ENCODE measurements around the gene ALDH8A1.
"Not testable (repeated sequence)": the region's sequence is repeated elsewhere in the genome, so short reads cannot be mapped to it uniquely, and the experiment has no call there.

The ALDH8A1 gene

DNA sequence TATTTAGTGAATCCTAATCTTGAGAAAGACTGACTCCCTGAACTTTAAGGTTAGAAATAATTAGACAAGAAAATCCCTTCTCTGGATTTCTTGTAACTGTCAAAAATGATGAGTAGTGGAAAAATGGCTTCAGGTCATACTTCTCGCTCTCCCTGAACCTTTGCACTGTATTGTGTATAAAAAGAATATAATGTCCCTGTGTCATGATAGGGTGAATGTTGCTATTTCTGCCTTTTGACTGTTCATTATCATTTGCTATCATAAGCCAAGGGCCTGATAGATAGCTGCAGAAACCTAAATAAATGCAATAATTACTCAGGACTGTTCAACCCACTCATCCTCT is 39.3 kb downstream of the ALDH8A1 start:
- DNase-seq (no peak), ATAC-seq (no peak)
- H3K27ac Mint-ChIP-seq = no peak overlapping the region
- H3K36me3 Mint-ChIP-seq (ENCODE audit: low read depth) = no peaks in the 10 kb centered on the region
- no peaks in the 10 kb centered on the region for H3K9me3 Mint-ChIP-seq
- H3K27me3 Mint-ChIP-seq = peaks cover 2% of the 10 kb centered on the region
- H3K4me3 Mint-ChIP-seq = no peak overlapping the region
- H3K4me1 Mint-ChIP-seq = no peaks in the 10 kb centered on the region

GRCh38 chr6:134909701-134910592 is 40.0 kb downstream of the ALDH8A1 start:
- H3K27ac Mint-ChIP-seq = no peak overlapping the region
- peaks cover 2% of the 10 kb centered on the region for H3K27me3 Mint-ChIP-seq
- no peaks in the 10 kb centered on the region for H3K4me1 Mint-ChIP-seq
- ATAC-seq = no peak
- no peak for DNase-seq
- no peaks in the 10 kb centered on the region for H3K36me3 Mint-ChIP-seq (ENCODE audit: low read depth)
- H3K9me3 Mint-ChIP-seq = no peaks in the 10 kb centered on the region
- H3K4me3 Mint-ChIP-seq = no peak overlapping the region

DNA sequence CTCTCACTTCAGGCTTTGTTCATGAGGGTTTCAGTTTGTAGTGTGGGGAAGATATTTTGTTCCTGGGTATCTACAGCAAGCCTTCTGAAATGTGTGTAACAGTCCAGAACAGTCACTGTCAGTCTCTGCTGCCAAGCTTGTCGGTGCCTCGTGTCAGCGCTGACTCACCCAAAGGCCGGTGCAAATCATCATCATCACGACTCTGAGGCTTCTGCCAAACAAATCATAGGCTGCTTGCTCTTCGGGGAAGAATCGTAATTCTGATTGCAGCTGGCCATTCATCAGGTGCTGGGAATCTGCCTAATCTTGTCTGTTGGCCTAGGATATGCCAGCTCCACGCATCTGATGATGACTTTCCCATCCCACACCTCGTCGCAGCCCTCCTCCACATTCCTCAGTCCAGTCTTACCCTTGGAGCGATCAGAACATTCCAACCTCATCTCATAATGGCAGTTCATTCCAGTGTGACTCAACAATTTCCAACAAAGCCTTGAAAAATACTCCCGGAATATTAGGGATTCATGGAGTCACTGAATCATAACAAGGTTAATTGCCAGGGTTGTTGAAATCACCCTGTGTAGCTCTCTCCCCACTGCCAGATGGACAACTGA is 40.9 kb downstream of the ALDH8A1 start:
- peaks cover 2% of the 10 kb centered on the region for H3K27me3 Mint-ChIP-seq
- H3K9me3 Mint-ChIP-seq = no peaks in the 10 kb centered on the region
- no peaks in the 10 kb centered on the region for H3K36me3 Mint-ChIP-seq (ENCODE audit: low read depth)
- H3K27ac Mint-ChIP-seq = peak overlapping the region; percentile 8
- no peaks in the 10 kb centered on the region for H3K4me1 Mint-ChIP-seq
- ATAC-seq (peak; percentile 57), DNase-seq (no peak)
- H3K4me3 Mint-ChIP-seq = no peak overlapping the region

DNA sequence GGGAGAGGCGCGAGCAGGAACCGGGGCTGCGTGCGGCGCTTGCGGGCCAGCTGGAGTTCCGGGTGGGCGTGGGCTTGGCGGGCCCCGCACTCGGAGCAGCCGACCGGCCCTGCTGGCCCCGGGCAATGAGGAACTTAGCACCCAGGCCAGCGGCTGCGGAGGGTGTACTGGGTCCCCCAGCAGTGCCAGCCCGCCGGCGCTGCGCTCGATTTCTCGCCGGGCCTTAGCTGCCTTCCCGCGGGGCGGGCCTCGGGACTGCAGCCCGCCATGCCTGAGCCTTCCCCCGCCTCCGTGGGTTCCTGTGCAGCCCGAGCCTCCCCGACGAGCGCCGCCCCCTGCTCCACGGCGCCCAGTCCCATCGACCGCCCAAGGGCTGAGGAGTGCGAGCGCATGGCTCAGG is 45.2 kb downstream of the ALDH8A1 start:
- not testable (repeated sequence) for H3K4me3 Mint-ChIP-seq; H3K27ac Mint-ChIP-seq; ATAC-seq; DNase-seq; H3K36me3 Mint-ChIP-seq (ENCODE audit: low read depth); H3K4me1 Mint-ChIP-seq; H3K27me3 Mint-ChIP-seq; H3K9me3 Mint-ChIP-seq

DNA sequence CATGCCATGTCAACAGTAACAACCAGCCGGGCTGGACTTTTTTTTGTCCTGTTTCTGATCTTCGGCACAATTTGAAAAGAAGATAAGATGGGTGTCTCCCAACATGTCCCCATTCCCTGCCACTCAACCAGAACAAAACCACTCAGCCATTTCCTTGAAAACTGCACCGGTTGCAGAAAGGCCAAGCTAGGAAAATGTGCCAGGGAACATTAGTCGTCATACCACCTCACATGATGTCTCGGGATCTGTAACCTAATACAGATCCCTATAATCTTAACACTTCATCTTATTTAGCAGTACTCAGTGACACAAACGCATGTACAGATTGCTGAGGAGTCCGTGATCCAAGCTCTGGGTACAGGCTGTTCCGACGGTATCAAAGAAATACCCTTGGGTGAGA is 46.5 kb downstream of the ALDH8A1 start:
- DNase-seq = no peak
- Mint-ChIP-seq H3K27ac (no peak overlapping the region), H3K36me3 (ENCODE audit: low read depth) (no peaks in the 10 kb centered on the region), H3K4me1 (no peaks in the 10 kb centered on the region), H3K4me3 (no peak overlapping the region), H3K9me3 (no peaks in the 10 kb centered on the region), H3K27me3 (no peaks in the 10 kb centered on the region)
- ATAC-seq = no peak

DNA sequence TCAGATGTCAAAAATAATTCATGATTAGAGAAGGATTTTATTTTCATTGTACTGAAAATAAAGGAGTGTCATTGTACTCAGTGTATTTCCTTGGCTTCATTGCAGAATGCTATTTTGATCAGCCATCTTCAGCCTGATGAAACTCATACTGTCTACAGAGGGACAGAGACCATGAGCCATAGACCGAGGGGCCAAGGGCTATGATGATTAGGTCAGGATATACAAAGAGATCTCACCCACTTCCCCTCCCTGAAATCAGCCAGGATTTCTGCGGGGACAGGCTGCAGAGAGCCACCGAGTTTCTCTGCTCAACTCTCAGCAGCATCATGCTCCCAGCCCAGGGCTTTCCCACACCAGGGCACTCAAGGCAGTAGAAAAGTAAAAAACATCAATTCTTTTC is 47.0 kb downstream of the ALDH8A1 start:
- H3K4me3 Mint-ChIP-seq = no peak overlapping the region
- no peak for ATAC-seq
- H3K27me3 Mint-ChIP-seq = no peaks in the 10 kb centered on the region
- H3K27ac Mint-ChIP-seq = no peak overlapping the region
- no peaks in the 10 kb centered on the region for H3K9me3 Mint-ChIP-seq
- H3K4me1 Mint-ChIP-seq = no peaks in the 10 kb centered on the region
- H3K36me3 Mint-ChIP-seq (ENCODE audit: low read depth) = no peaks in the 10 kb centered on the region
- DNase-seq = no peak

- DNase-seq = no peak
- Mint-ChIP-seq H3K4me1 (no peaks in the 10 kb centered on the region), H3K4me3 (no peak overlapping the region), H3K36me3 (ENCODE audit: low read depth) (no peaks in the 10 kb centered on the region), H3K27me3 (no peaks in the 10 kb centered on the region), H3K9me3 (no peaks in the 10 kb centered on the region), H3K27ac (no peak overlapping the region)
- no peak for ATAC-seq
These were observed 47.6 kb downstream of the ALDH8A1 start for GRCh38 chr6:134902074-134902861.

DNA sequence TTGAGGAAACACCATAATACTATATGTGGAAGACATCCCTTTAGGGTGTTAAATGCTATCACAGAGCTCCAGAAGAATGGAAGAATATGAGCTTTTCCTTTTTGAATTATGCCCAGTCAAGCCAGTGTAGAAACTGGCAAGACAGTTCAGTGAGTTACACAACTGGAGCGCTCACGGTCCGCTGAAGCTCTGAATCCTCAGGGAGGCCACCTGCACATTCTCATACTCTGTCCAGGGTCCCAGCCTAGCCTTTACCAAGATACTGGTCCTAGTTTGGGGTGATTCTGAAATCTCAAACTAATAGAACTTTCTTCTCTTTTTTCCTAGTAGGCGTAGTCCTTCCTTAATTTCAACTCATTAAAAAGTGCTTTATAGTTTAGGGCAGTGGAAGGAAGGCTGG is 51.3 kb downstream of the ALDH8A1 start:
- no peak for ATAC-seq
- H3K27ac Mint-ChIP-seq = no peak overlapping the region
- no peaks in the 10 kb centered on the region for H3K4me1 Mint-ChIP-seq
- H3K4me3 Mint-ChIP-seq = no peak overlapping the region
- no peaks in the 10 kb centered on the region for H3K9me3 Mint-ChIP-seq
- no peaks in the 10 kb centered on the region for H3K36me3 Mint-ChIP-seq (ENCODE audit: low read depth)
- peaks cover 2% of the 10 kb centered on the region for H3K27me3 Mint-ChIP-seq
- no peak for DNase-seq

DNA sequence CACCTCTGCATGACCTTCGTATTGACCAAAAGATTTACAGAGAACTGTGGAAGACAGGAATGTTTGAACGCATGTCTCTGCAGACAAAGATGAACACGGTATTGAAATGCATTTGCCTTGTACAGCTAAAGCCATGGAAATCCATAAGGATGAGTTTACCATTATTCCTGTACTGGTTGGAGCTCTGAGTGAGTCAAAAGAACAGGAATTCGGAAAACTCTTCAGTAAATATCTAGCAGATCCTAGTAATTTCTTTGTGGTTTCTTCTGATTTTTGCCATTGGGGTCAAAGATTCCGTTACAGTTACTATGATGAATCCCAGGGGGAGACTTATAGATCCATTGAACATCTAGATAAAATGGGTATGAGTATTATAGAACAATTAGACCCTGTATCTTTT is 51.7 kb downstream of the ALDH8A1 start:
- ATAC-seq; H3K4me3 Mint-ChIP-seq; H3K4me1 Mint-ChIP-seq; H3K9me3 Mint-ChIP-seq; H3K36me3 Mint-ChIP-seq (ENCODE audit: low read depth); H3K27ac Mint-ChIP-seq; H3K27me3 Mint-ChIP-seq; DNase-seq: not testable (repeated sequence)

- DNase-seq = no peak
- Mint-ChIP-seq H3K9me3 (peaks cover 9% of the 10 kb centered on the region), H3K27me3 (peaks cover 3% of the 10 kb centered on the region), H3K4me1 (no peaks in the 10 kb centered on the region), H3K36me3 (ENCODE audit: low read depth) (no peaks in the 10 kb centered on the region), H3K4me3 (no peak overlapping the region), H3K27ac (no peak overlapping the region)
- ATAC-seq = no peak
These were observed 53.0 kb downstream of the ALDH8A1 start for GRCh38 chr6:134896910-134897309.

DNA sequence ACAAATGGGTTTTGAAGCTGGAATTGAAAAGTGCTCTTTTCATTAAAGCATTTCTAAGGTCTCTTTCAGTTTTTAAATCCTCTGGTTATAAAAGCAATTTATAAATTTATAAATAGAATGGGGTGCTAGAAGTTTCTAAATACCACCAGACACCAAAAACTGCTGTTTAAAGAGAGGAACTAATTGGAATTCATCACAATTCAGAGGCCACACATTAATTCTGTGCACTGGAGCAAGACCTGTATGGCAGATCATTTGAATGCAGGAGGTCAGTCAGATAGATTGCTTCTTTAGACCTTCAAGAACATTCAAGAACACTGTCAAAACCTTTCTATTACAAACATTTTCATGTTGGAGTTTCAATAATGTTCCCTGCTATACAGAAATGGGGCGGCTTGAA is 55.1 kb downstream of the ALDH8A1 start:
- Mint-ChIP-seq H3K4me3 (no peak overlapping the region), H3K27me3 (peaks cover 5% of the 10 kb centered on the region), H3K27ac (no peak overlapping the region), H3K36me3 (ENCODE audit: low read depth) (no peaks in the 10 kb centered on the region), H3K9me3 (peaks cover 9% of the 10 kb centered on the region), H3K4me1 (no peaks in the 10 kb centered on the region)
- no peak for ATAC-seq
- DNase-seq = no peak

- no peak overlapping the region for H3K27ac Mint-ChIP-seq
- ATAC-seq = no peak
- no peak overlapping the region for H3K4me3 Mint-ChIP-seq
- H3K9me3 Mint-ChIP-seq = peaks cover 9% of the 10 kb centered on the region
- DNase-seq = no peak
- H3K4me1 Mint-ChIP-seq = no peaks in the 10 kb centered on the region
- no peaks in the 10 kb centered on the region for H3K36me3 Mint-ChIP-seq (ENCODE audit: low read depth)
- peaks cover 5% of the 10 kb centered on the region for H3K27me3 Mint-ChIP-seq
These were observed 57.5 kb downstream of the ALDH8A1 start for GRCh38 chr6:134892362-134892761.

DNA sequence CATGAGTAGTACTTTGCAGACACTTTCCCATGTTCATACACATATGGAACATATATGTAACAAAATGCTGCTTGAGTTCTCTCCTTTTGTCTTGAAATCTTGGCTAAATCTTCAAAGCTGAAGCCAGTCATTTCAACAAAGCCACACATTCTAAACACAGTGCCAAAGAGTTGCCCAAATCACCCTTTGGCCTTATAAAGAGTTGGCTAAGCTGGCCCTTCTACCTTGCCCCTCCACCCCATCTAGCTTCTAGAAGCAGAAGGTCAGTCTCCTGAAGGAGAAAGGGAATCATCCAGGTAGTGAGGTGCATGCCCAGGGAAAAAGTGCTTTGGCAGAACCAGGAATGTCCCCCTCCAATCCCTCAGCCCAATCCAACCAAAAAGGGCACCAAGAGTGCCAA is 58.3 kb downstream of the ALDH8A1 start:
- Mint-ChIP-seq H3K9me3 (peaks cover 9% of the 10 kb centered on the region), H3K4me3 (no peak overlapping the region), H3K36me3 (ENCODE audit: low read depth) (no peaks in the 10 kb centered on the region), H3K4me1 (no peaks in the 10 kb centered on the region), H3K27me3 (peaks cover 8% of the 10 kb centered on the region), H3K27ac (no peak overlapping the region)
- ATAC-seq (no peak), DNase-seq (no peak)

GRCh38 chr6:134888316-134888715 is 61.6 kb downstream of the ALDH8A1 start:
- Mint-ChIP-seq H3K9me3 (peaks cover 9% of the 10 kb centered on the region), H3K4me1 (no peaks in the 10 kb centered on the region), H3K27me3 (peaks cover 15% of the 10 kb centered on the region), H3K27ac (no peak overlapping the region), H3K36me3 (ENCODE audit: low read depth) (no peaks in the 10 kb centered on the region), H3K4me3 (no peak overlapping the region)
- ATAC-seq (no peak), DNase-seq (no peak)

GRCh38 chr6:134884752-134885151 is 65.1 kb downstream of the ALDH8A1 start:
- no peaks in the 10 kb centered on the region for H3K36me3 Mint-ChIP-seq (ENCODE audit: low read depth)
- no peaks in the 10 kb centered on the region for H3K9me3 Mint-ChIP-seq
- H3K4me3 Mint-ChIP-seq = no peak overlapping the region
- no peak overlapping the region for H3K27ac Mint-ChIP-seq
- H3K4me1 Mint-ChIP-seq = no peaks in the 10 kb centered on the region
- no peak for ATAC-seq
- DNase-seq = no peak
- peaks cover 12% of the 10 kb centered on the region for H3K27me3 Mint-ChIP-seq

All from activated naive CD8-positive, alpha-beta T cell treated with anti-CD3 and anti-CD28 coated beads, Interleukin-2, amount 50 U/mL, for 24 hours (primary cell).